SKM-1 treated with dmso at 0.1 percent for 144 hours (cell line): Measurements from ENCODE around the gene PXMP2.

Source experiments
- DNase-seq: peaks from one replicate; lab custom pipeline; 2025; ENCODE audit not compliant: unreplicated experiment; lab: John Stamatoyannopoulos, UW

Gene PXMP2

GRCh38 chr12:132660052-132660451 is 27.3 kb upstream of the PXMP2 start:
- DNase-seq: no peak

- DNase-seq: no peak
These were observed 26.4 kb upstream of the PXMP2 start for GRCh38 chr12:132660996-132661395.

GRCh38 chr12:132661972-132662371 is 25.4 kb upstream of the PXMP2 start:
- no peak for DNase-seq

GRCh38 chr12:132662901-132663755 is 24.3 kb upstream of the PXMP2 start:
- DNase-seq: no peak

GRCh38 chr12:132664206-132665148 is 22.9 kb upstream of the PXMP2 start:
- no peak for DNase-seq

- DNase-seq: no peak
These were observed 22.3 kb upstream of the PXMP2 start for GRCh38 chr12:132665149-132665491.

GRCh38 chr12:132665794-132666193 is 21.6 kb upstream of the PXMP2 start:
- no peak for DNase-seq

- no peak for DNase-seq
These were observed 18.9 kb upstream of the PXMP2 start for GRCh38 chr12:132668191-132669088.

- no peak for DNase-seq
These were observed 18.1 kb upstream of the PXMP2 start for GRCh38 chr12:132669166-132669879.

- DNase-seq: no peak
These were observed 15.3 kb upstream of the PXMP2 start for GRCh38 chr12:132672116-132672515.

GRCh38 chr12:132672678-132673077 is 14.7 kb upstream of the PXMP2 start:
- no peak for DNase-seq

GRCh38 chr12:132673288-132674179 is 13.9 kb upstream of the PXMP2 start:
- no peak for DNase-seq

- DNase-seq: no peak
These were observed 12.8 kb upstream of the PXMP2 start for GRCh38 chr12:132674561-132674960.

GRCh38 chr12:132675757-132676432 is 11.5 kb upstream of the PXMP2 start:
- DNase-seq: no peak

- no peak for DNase-seq
These were observed 9.9 kb upstream of the PXMP2 start for GRCh38 chr12:132677492-132677891.

GRCh38 chr12:132685400-132685799 is 2.0 kb upstream of the PXMP2 start:
- no peak for DNase-seq

GRCh38 chr12:132686825-132687210 is 569 bp upstream of the PXMP2 start:
- no peak for DNase-seq

- DNase-seq: no peak
These were observed 1.8 kb downstream of the PXMP2 start for GRCh38 chr12:132689227-132689626.

GRCh38 chr12:132690112-132690511 is 2.7 kb downstream of the PXMP2 start:
- no peak for DNase-seq
